Caco-2 (cell line): Measurements from ENCODE around the gene NBDY. TPM values are rescaled to one million over a fixed set of nuclear protein-coding genes. Genes with fewer than 3 reads are reported as not detected.
"Not testable (repeated sequence)": the region's sequence is repeated elsewhere in the genome, so short reads cannot be mapped to it uniquely, and the experiment has no call there.

Experiments
- Bru-seq: library from RNA; stranded (reverse); fragments of 400-500 nt; gene quantifications from one replicate; lab custom pipeline; 2021; lab: Mats Ljungman, UMichigan
- BruChase-seq, 2 experiments: library from RNA; stranded (reverse); fragments of 400-500 nt; gene quantifications; one replicate each; lab custom pipeline; 2021; lab: Mats Ljungman, UMichigan
- BruUV-seq: library from RNA; stranded (reverse); fragments of 400-500 nt; replicated peaks from 2 replicates; lab custom pipeline; 2021; lab: Mats Ljungman, UMichigan
- CTCF ChIA-PET: fragments of 300-600 bp; sonication (Branson Sonifier 250); formaldehyde crosslinking; loops from one replicate; lab custom pipeline; 2022; ENCODE audit warnings: antibody characterized with exemption; lab: Charles Lee
- POLR2A ChIA-PET: fragments of 300-600 bp; sonication (Branson Sonifier 250); formaldehyde crosslinking; loops from one replicate; lab custom pipeline; 2022; ENCODE audit warnings: antibody characterized with exemption; lab: Charles Lee
- DNase-seq, 2 experiments: peaks; one replicate each; pipeline versions ENCODE4 v3.0.0 to v3.0.0-alpha.2; 2020 to 2022
- H3K27me3 ChIP-seq: replicated peaks from 2 replicates; pipeline ENCODE4 v1.6.0; 2011; ENCODE audit warnings: low read length; ENCODE audit not compliant: control insufficient read depth, insufficient read depth
- H3K36me3 ChIP-seq: 2 replicates; pipeline ENCODE4 v1.5.1; 2011; ENCODE audit warnings: low read length; ENCODE audit not compliant: control insufficient read depth, insufficient read depth
- H3K4me1 ChIP-seq: fragments of 250-450 bp; sonication (Bioruptor Pico); 2 replicates; pipeline ENCODE4 v1.5.1; 2020; ENCODE audit warnings: mild to moderate bottlenecking
- H3K4me3 ChIP-seq: 2 replicates; pipeline ENCODE4 v1.5.1; 2011; ENCODE audit warnings: low read depth, mild to moderate bottlenecking, control low read depth, low read length
- H3K9me3 ChIP-seq: fragments of 250-450 bp; sonication (Bioruptor Pico); 2 replicates; pipeline ENCODE4 v1.5.1; 2020; ENCODE audit warnings: mild to moderate bottlenecking, moderate library complexity
- H3K27ac Mint-ChIP-seq: one replicate; pipeline ENCODE4 v1.8.0; 2022; ENCODE audit warnings: mixed read lengths; ENCODE audit not compliant: unreplicated experiment
- H3K27me3 Mint-ChIP-seq: one replicate; pipeline ENCODE4 v1.8.0; 2022; ENCODE audit warnings: mixed read lengths; ENCODE audit not compliant: insufficient read depth, unreplicated experiment
- H3K36me3 Mint-ChIP-seq: one replicate; pipeline ENCODE4 v1.8.0; 2022; ENCODE audit warnings: mild to moderate bottlenecking, mixed read lengths; ENCODE audit not compliant: insufficient read depth, unreplicated experiment
- H3K4me1 Mint-ChIP-seq: one replicate; pipeline ENCODE4 v1.8.0; 2022; ENCODE audit warnings: low read depth, mixed read lengths; ENCODE audit not compliant: unreplicated experiment
- H3K4me3 Mint-ChIP-seq: one replicate; pipeline ENCODE4 v1.8.0; 2022; ENCODE audit warnings: mild to moderate bottlenecking, moderate library complexity, mixed read lengths; ENCODE audit not compliant: unreplicated experiment
- H3K9me3 Mint-ChIP-seq: one replicate; pipeline ENCODE4 v1.8.0; 2022; ENCODE audit warnings: mixed read lengths; ENCODE audit not compliant: unreplicated experiment
- CTCF ChIP-seq, 2 experiments: fragments of 200-600 bp in 1 of 2; IDR thresholded peaks; 1 replicate in 1 of 2; 2 replicates in 1 of 2; pipeline versions ENCODE4 v1.5.1 to v1.8.0; 2011 to 2022; ENCODE audit warnings: antibody characterized with exemption in 1 of 2, control low read depth in 1 of 2, inconsistent platforms in 1 of 2, low read depth in 1 of 2, low read length in 1 of 2, mild to moderate bottlenecking in 1 of 2, moderate library complexity in 1 of 2; ENCODE audit not compliant: insufficient read depth in 1 of 2, severe bottlenecking in 1 of 2, unreplicated experiment in 1 of 2
- intact Hi-C: fragments of 100-400 bp; cut with micrococcal nuclease; formaldehyde crosslinking; loops from one replicate; pipeline ENCODE4 v1.10.0; 2022; ENCODE audit not compliant: unreplicated experiment
- long read RNA-seq: library from polyadenylated mRNA; stranded (forward); transcript quantifications from one replicate; pipeline ENCODE4 v2.0.0, GENCODE V29; 2022
- total RNA-seq: library from RNA; stranded (reverse); gene quantifications from 2 replicates; pipeline ENCODE4 v1.2.3, GENCODE V29; 2022

The NBDY gene
- total RNA-seq (27.9 and 29.4 TPM in 2 replicates), Bru-seq, nascent RNA (percentile 58 among the genes with signal in this experiment), BruChase-seq, experiment 1, labeled RNA remaining after a 2-hour chase (percentile 51 among the genes with signal in this experiment), BruChase-seq, experiment 2, labeled RNA remaining after a 6-hour chase (percentile 51 among the genes with signal in this experiment)
- long read RNA-seq, transcript NBDY-201 (3 exons, 1,529 nt) = major isoform, 26 of 31 reads
- long read RNA-seq, partial matches to known transcripts = 0 of 31 reads
- long read RNA-seq, other reads (novel, unspliced or antisense) = 3 of 31 reads

GRCh38 chrX:56729152-56729850, at the start of gene NBDY:
TSS of gene NBDY (plus strand) at chrX:56729243. CDS start at chrX:56729354, 111 bp downstream.
- Histone ChIP-seq H3K27me3 (no peaks in the 10 kb centered on the region), H3K36me3 (no peaks in the 10 kb centered on the region), H3K9me3 (no peaks in the 10 kb centered on the region), H3K4me1 (no peaks in the 10 kb centered on the region), H3K4me3 (peak within 1 kb of the TSS; percentile 65)
- TSS peak; percentile 58 for BruUV-seq
- intact Hi-C loops = loop anchor here (5.0 kb wide), 1 partner anchor 127 kb away; no protein-coding TSS in a partner anchor
- no peak for TF ChIP-seq CTCF (IDR thresholded peaks at IDR 0.05; ENCODE audit: insufficient read depth in 1 of 2, low read depth in 1 of 2, low read length in 1 of 2, severe bottlenecking in 1 of 2, unreplicated experiment in 1 of 2)
- Mint-ChIP-seq H3K4me3 (peak within 1 kb of the TSS; percentile 81), H3K27me3 (peaks cover 2% of the 10 kb centered on the region), H3K9me3 (no peaks in the 10 kb centered on the region), H3K27ac (peak within 1 kb of the TSS; percentile 45), H3K4me1 (no peaks in the 10 kb centered on the region), H3K36me3 (no peaks in the 10 kb centered on the region)
- ChIA-PET CTCF (no interaction called here), POLR2A (no interaction called here)
- peak in 1 of 2 experiments; percentile 25 for DNase-seq

- H3K27me3 Mint-ChIP-seq, POLR2A ChIA-PET: not testable (repeated sequence)
These were observed 24.5 kb upstream of the NBDY start for GRCh38 chrX:56704530-56704929.

GRCh38 chrX:56726605-56727004, 2.4 kb upstream of the NBDY start:
- H3K9me3 Mint-ChIP-seq = no peaks in the 10 kb centered on the region
- peaks cover 2% of the 10 kb centered on the region for H3K27me3 Mint-ChIP-seq
- H3K4me1 ChIP-seq = no peaks in the 10 kb centered on the region
- H3K9me3 ChIP-seq = no peaks in the 10 kb centered on the region
- intact Hi-C loops = loop anchor here (1.0 to 5.0 kb wide), 2 partner anchors 124 to 444 kb away; no protein-coding TSS in a partner anchor
- H3K4me1 Mint-ChIP-seq = no peaks in the 10 kb centered on the region
- CTCF ChIA-PET = interaction anchor here (0.6 to 1.1 kb wide), 2 partner anchors 445 to 1128 kb away, joined by 3 to 7 read pairs; no protein-coding TSS in a partner anchor
- BruUV-seq = no TSS peak
- no peak overlapping the region for H3K27ac Mint-ChIP-seq
- no peak overlapping the region for H3K4me3 Mint-ChIP-seq
- no peaks in the 10 kb centered on the region for H3K27me3 ChIP-seq
- H3K36me3 ChIP-seq = no peaks in the 10 kb centered on the region
- H3K36me3 Mint-ChIP-seq = no peaks in the 10 kb centered on the region
- POLR2A ChIA-PET = no interaction called here
- peak; percentile 29 to 60 for TF ChIP-seq CTCF (IDR thresholded peaks at IDR 0.05; ENCODE audit: insufficient read depth in 1 of 2, low read depth in 1 of 2, low read length in 1 of 2, severe bottlenecking in 1 of 2, unreplicated experiment in 1 of 2)
- DNase-seq = peak in 1 of 2 experiments; percentile 29
- no peak overlapping the region for H3K4me3 ChIP-seq

More at GRCh38 chrX:56704530-56704929, 24.5 kb upstream of the NBDY start:
- H3K27ac Mint-ChIP-seq, BruUV-seq, CTCF ChIA-PET, H3K4me1 ChIP-seq, H3K4me3 Mint-ChIP-seq, H3K9me3 ChIP-seq, H3K4me1 Mint-ChIP-seq, H3K36me3 ChIP-seq, H3K27me3 ChIP-seq, H3K9me3 Mint-ChIP-seq, H3K36me3 Mint-ChIP-seq, H3K4me3 ChIP-seq, intact Hi-C loops: not testable (repeated sequence)
- peak; percentile 1 to 36 for DNase-seq
